Measurements from ENCODE around the gene MON1B. TPM values are rescaled to one million over a fixed set of nuclear protein-coding genes. Genes with fewer than 3 reads are reported as not detected.

Gene MON1B
- total and polyA plus RNA-seq, 9 of the 15 experiments (the other 6 are each of a cell fraction or from before 2014, with no cell fraction given) = 5.0 to 66.0 (median 12.6) TPM

GRCh38 chr16:77246150-77246549 lies 55.2 kb downstream of the MON1B start (continued):
- TF ChIP-seq POLR2AphosphoS5 (IDR thresholded peaks at IDR 0.05; ENCODE audit: control insufficient read depth, insufficient read depth, low read depth, low read length) = no peak

- no peaks in the 10 kb centered on the region for H3K79me2 ChIP-seq (ENCODE audit: control insufficient read depth, insufficient read depth, low read length)
- in situ Hi-C loops (cut with MboI) (no loop called here), intact Hi-C loops (cut with micrococcal nuclease) (no loop called here)
- DNase-seq (ENCODE audit: extremely low read depth in 1 of 4, low spot score in 3 of 4) (no peak), FAIRE-seq (no peak), ATAC-seq (no peak)
- TF ChIP-seq SREBF1 (IDR thresholded peaks at IDR 0.05; ENCODE audit: borderline replicate concordance, low read depth, low read length) (no peak), BRF1 (IDR thresholded peaks at IDR 0.05; ENCODE audit: borderline replicate concordance, extremely low read depth, insufficient read length) (no peak), ZNF280A (IDR thresholded peaks at IDR 0.05; ENCODE audit: low read depth, partially characterized antibody) (no peak), FOXK2 (conservative IDR thresholded peaks at IDR 0.05 in 1 of 2, IDR thresholded peaks at IDR 0.05 in 1 of 2; ENCODE audit: low read depth in 2 of 2) (no peak), ADNP (tag; IDR thresholded peaks at IDR 0.05) (no peak), DPF2 (IDR thresholded peaks at IDR 0.05) (no peak), ZNF23 (CRISPR knock-in tag; IDR thresholded peaks at IDR 0.05) (no peak), MYBL2 (IDR thresholded peaks at IDR 0.05; ENCODE audit: low read depth) (no peak), MYBL2 (CRISPR knock-in tag; IDR thresholded peaks at IDR 0.05; ENCODE audit: borderline replicate concordance) (no peak), ESRRB (CRISPR knock-in tag; IDR thresholded peaks at IDR 0.05; ENCODE audit: borderline replicate concordance) (no peak), SRSF7 (optimal IDR thresholded peaks at IDR 0.05; ENCODE audit: low read depth, low read length) (no peak)
- H2AFZ ChIP-seq (ENCODE audit: low read depth, low read length) = no peak overlapping the region
- no peak overlapping the region for H3K27ac ChIP-seq (ENCODE audit: extremely low read depth, low read depth, low read length)
- ChIA-PET POLR2A (no interaction called here), CTCF (ENCODE audit: low intra/inter-chr PET ratio) (no interaction called here)
- no peaks in the 10 kb centered on the region for H3K27me3 ChIP-seq (ENCODE audit: control insufficient read depth in 2 of 2, insufficient read depth in 2 of 2, low read length in 2 of 2)
- H3K4me3 ChIP-seq = no peak overlapping the region
- WGBS (ENCODE audit: insufficient coverage, low coverage, missing lambda C conversion rate) = 1% methylated on average over 4 of the region's 4 CpGs
- H3K9me1 ChIP-seq (ENCODE audit: control insufficient read depth, insufficient read depth, low read length) = no peaks in the 10 kb centered on the region
- no TSS peak for BruUV-seq (replicated peaks)
- no peak overlapping the region for H3K4me2 ChIP-seq (ENCODE audit: insufficient read depth, low read length)
- no peak overlapping the region for H3K9ac ChIP-seq (ENCODE audit: insufficient read depth in 1 of 2, low read depth in 2 of 2, low read length in 2 of 2)
- no peaks in the 10 kb centered on the region for H3K9me3 ChIP-seq (replicated peaks; ENCODE audit: control insufficient read depth, insufficient read depth, low read depth, low read length)
- no peaks in the 10 kb centered on the region for H3K4me1 ChIP-seq (replicated peaks in 1 of 2; ENCODE audit: control insufficient read depth in 2 of 2, insufficient read depth in 2 of 2, low read length in 2 of 2)
- no peaks in the 10 kb centered on the region for H3K36me3 ChIP-seq (ENCODE audit: control insufficient read depth, insufficient read depth, low read length)
- no peaks in the 10 kb centered on the region for H4K20me1 ChIP-seq (replicated peaks; ENCODE audit: control insufficient read depth, insufficient read depth, low read length)
Measured at GRCh38 chr16:77250400-77250799, 59.4 kb downstream of the MON1B start.

Other genes starting within 250 kb of the MON1B start
- gene SYCE1L, start 8.2 kb downstream of the MON1B start, total RNA-seq (2014; rRNA removed) = 0.54 and 0.57 TPM in 2 replicates
- not detected in 2 replicates for gene SYCE1L, start 8.2 kb downstream of the MON1B start, total RNA-seq (2014; rRNA removed; fragmentation: Illumina TruSeq; extraction: Trizol)
- gene SYCE1L, start 8.2 kb downstream of the MON1B start, total RNA-seq (2015; rRNA removed; fragmentation: Illumina TruSeq; extraction: Trizol) = 0.19 and 0.80 TPM in 2 replicates
- 2.7 and 3.4 TPM in 2 replicates for gene SYCE1L, start 8.2 kb downstream of the MON1B start, total RNA-seq (2021)
- not detected in 2 replicates for gene SYCE1L, start 8.2 kb downstream of the MON1B start, polyA plus RNA-seq (2011; rRNA removed)
- not detected in 2 replicates for gene SYCE1L, start 8.2 kb downstream of the MON1B start, polyA plus RNA-seq (2014; fragmentation: Illumina TruSeq; extraction: Trizol)
- gene SYCE1L, start 8.2 kb downstream of the MON1B start, polyA plus RNA-seq (2014; fragmentation: Nextera tagmentation; extraction: Ambion mirVana) = not detected
- gene SYCE1L, start 8.2 kb downstream of the MON1B start, polyA plus RNA-seq (2014; rRNA removed) = 1.3 and 1.4 TPM in 2 replicates
- not detected in 2 replicates for gene ADAMTS18, start 243.8 kb downstream of the MON1B start, total RNA-seq (2014; rRNA removed)
- not detected in 2 replicates for gene ADAMTS18, start 243.8 kb downstream of the MON1B start, total RNA-seq (2014; rRNA removed; fragmentation: Illumina TruSeq; extraction: Trizol)
- not detected in 2 replicates for gene ADAMTS18, start 243.8 kb downstream of the MON1B start, total RNA-seq (2015; rRNA removed; fragmentation: Illumina TruSeq; extraction: Trizol)
- gene ADAMTS18, start 243.8 kb downstream of the MON1B start, total RNA-seq (2021) = not detected in 2 replicates
- not detected in 2 replicates for gene ADAMTS18, start 243.8 kb downstream of the MON1B start, polyA plus RNA-seq (2011; rRNA removed)
- not detected in 2 replicates for gene ADAMTS18, start 243.8 kb downstream of the MON1B start, polyA plus RNA-seq (2014; fragmentation: Illumina TruSeq; extraction: Trizol)
- not detected for gene ADAMTS18, start 243.8 kb downstream of the MON1B start, polyA plus RNA-seq (2014; fragmentation: Nextera tagmentation; extraction: Ambion mirVana)
- not detected in 2 replicates for gene ADAMTS18, start 243.8 kb downstream of the MON1B start, polyA plus RNA-seq (2014; rRNA removed)

All from K562 (cell line).